Measurements from ENCODE around the gene CTSC.

- TF ChIP-seq POLR2A (IDR thresholded peaks at IDR 0.05) (no peak), CTCF (IDR thresholded peaks at IDR 0.05 in 4 of 5, conservative IDR thresholded peaks at IDR 0.05 in 1 of 5) (no peak)
These were observed 30.8 kb downstream of the CTSC start for GRCh38 chr11:88306785-88307184.
